ENCODE measurements around the gene TMPRSS9.
A peak's percentile ranks its signal among the peaks of the same experiment; 100 is the strongest.

The TMPRSS9 gene

GRCh38 chr19:2462635-2463421 is 102.8 kb downstream of the TMPRSS9 start:
- CTCF ChIA-PET: interaction anchor here (0.6 to 3.5 kb wide), 8 partner anchors 11 to 517 kb away, joined by 3 to 13 read pairs (median 4); no protein-coding TSS in a partner anchor
- Histone ChIP-seq H3K4me3 (ENCODE audit: low read depth, low read length) (no peak overlapping the region), H3K9me3 (ENCODE audit: control insufficient read depth, insufficient read depth, low read depth, low read length) (no peaks in the 10 kb centered on the region), H3K4me1 (ENCODE audit: control insufficient read depth, insufficient read depth, low read length) (no peaks in the 10 kb centered on the region), H3K27ac (ENCODE audit: extremely low read depth, low read depth, low read length) (peak overlapping the region; percentile 0; the same call in 1 of the 2 replicates), H3K36me3 (ENCODE audit: control insufficient read depth in 2 of 2, insufficient read depth in 1 of 2, low read length in 2 of 2) (no peaks in the 10 kb centered on the region)
- POLR2A ChIA-PET: interaction anchor here (0.7 to 5.7 kb wide), 10 partner anchors 9 to 132 kb away, joined by 3 to 62 read pairs (median 4); partner anchors contain the start of genes GADD45B and TIMM13
- TF ChIP-seq ZNF23 (tag by site-specific recombination; IDR thresholded peaks at IDR 0.05; ENCODE audit: borderline replicate concordance) (no peak), ZNF280D (tag by site-specific recombination; IDR thresholded peaks at IDR 0.05) (0 out of 2 replicates have a peak, but pooled peaks have one; percentile 45), ZNF394 (tag by site-specific recombination; IDR thresholded peaks at IDR 0.05; ENCODE audit: borderline replicate concordance) (peak; percentile 52), ZNF76 (tag by site-specific recombination; IDR thresholded peaks at IDR 0.05; ENCODE audit: borderline replicate concordance, low read depth) (peak; percentile 80), ZNF398 (tag by site-specific recombination; IDR thresholded peaks at IDR 0.05) (no peak), KLF17 (tag by site-specific recombination; IDR thresholded peaks at IDR 0.05) (peak; percentile 93), ZNF202 (tag by site-specific recombination; IDR thresholded peaks at IDR 0.05; ENCODE audit: borderline replicate concordance) (no peak), ZNF514 (tag by site-specific recombination; IDR thresholded peaks at IDR 0.05) (no peak), ZSCAN30 (tag by site-specific recombination; IDR thresholded peaks at IDR 0.05) (peak; percentile 98), ZNF558 (tag by site-specific recombination; IDR thresholded peaks at IDR 0.05) (peak; percentile 73), ZNF133 (tag by site-specific recombination; IDR thresholded peaks at IDR 0.05) (no peak), ZNF132 (tag by site-specific recombination; IDR thresholded peaks at IDR 0.05; ENCODE audit: borderline replicate concordance) (no peak), ZBTB44 (tag by site-specific recombination; IDR thresholded peaks at IDR 0.05) (peak; percentile 86; the same call in 1 of the 2 replicates), TCF7L2 (IDR thresholded peaks at IDR 0.05; ENCODE audit: borderline replicate concordance, low read depth, low read length) (no peak), ZSCAN23 (tag by site-specific recombination; IDR thresholded peaks at IDR 0.05) (peak; percentile 95), ZNF521 (tag by site-specific recombination; IDR thresholded peaks at IDR 0.05) (no peak), MYNN (tag by site-specific recombination; IDR thresholded peaks at IDR 0.05; ENCODE audit: borderline replicate concordance) (no peak), ELK4 (IDR thresholded peaks at IDR 0.05; ENCODE audit: borderline replicate concordance, low read depth, low read length) (no peak), MEIS1 (CRISPR knock-in tag; IDR thresholded peaks at IDR 0.05; ENCODE audit: borderline replicate concordance) (no peak), ZBTB7A (tag by site-specific recombination; IDR thresholded peaks at IDR 0.05; ENCODE audit: low read depth) (no peak; the same call in none of the 2 replicates), ZNF473 (tag by site-specific recombination; IDR thresholded peaks at IDR 0.05) (no peak), ZNF660 (tag by site-specific recombination; IDR thresholded peaks at IDR 0.05) (peak; percentile 93), ZNF362 (tag by site-specific recombination; IDR thresholded peaks at IDR 0.05) (peak; percentile 72; the same call in 1 of the 2 replicates), ZNF560 (tag by site-specific recombination; IDR thresholded peaks at IDR 0.05; ENCODE audit: borderline replicate concordance) (no peak), ZNF24 (tag by site-specific recombination; IDR thresholded peaks at IDR 0.05) (peak; percentile 86; the same call in 1 of the 2 replicates)

Measured in HEK293 (cell line).